ENCODE data around the gene FCHSD1.

GRCh38 chr5:141681695-141682641 is 30.8 kb upstream of the FCHSD1 start, which contains the start of gene ARAP3:
- TF ChIP-seq, protein P1, sequence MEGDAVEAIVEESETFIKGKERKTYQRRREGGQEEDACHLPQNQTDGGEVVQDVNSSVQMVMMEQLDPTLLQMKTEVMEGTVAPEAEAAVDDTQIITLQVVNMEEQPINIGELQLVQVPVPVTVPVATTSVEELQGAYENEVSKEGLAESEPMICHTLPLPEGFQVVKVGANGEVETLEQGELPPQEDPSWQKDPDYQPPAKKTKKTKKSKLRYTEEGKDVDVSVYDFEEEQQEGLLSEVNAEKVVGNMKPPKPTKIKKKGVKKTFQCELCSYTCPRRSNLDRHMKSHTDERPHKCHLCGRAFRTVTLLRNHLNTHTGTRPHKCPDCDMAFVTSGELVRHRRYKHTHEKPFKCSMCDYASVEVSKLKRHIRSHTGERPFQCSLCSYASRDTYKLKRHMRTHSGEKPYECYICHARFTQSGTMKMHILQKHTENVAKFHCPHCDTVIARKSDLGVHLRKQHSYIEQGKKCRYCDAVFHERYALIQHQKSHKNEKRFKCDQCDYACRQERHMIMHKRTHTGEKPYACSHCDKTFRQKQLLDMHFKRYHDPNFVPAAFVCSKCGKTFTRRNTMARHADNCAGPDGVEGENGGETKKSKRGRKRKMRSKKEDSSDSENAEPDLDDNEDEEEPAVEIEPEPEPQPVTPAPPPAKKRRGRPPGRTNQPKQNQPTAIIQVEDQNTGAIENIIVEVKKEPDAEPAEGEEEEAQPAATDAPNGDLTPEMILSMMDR (conservative IDR thresholded peaks at IDR 0.05; ENCODE audit: low read length), result no peak
- no peak for TF ChIP-seq EZH2phosphoT487 (IDR thresholded peaks at IDR 0.05; ENCODE audit: borderline replicate concordance)

Measured in Loucy (cell line).